Erythroblast (primary cell): Measurements from ENCODE around the gene C1orf105.
A peak's percentile ranks its signal among the peaks of the same experiment; 100 is the strongest.

ENCODE experiments used
- DNase-seq, 2 experiments: peaks; one replicate each; lab custom pipeline; 2025; lab: John Stamatoyannopoulos, UW
- GATA1 ChIP-seq: IDR thresholded peaks from 2 replicates; pipeline ENCODE4 v1.6.1; 2011; ENCODE audit warnings: low read depth, mild to moderate bottlenecking, control low read depth, low read length, moderate library complexity
- POLR2A ChIP-seq: IDR thresholded peaks from 2 replicates; pipeline ENCODE4 v1.6.1; 2011; ENCODE audit warnings: mild to moderate bottlenecking, low read length

The C1orf105 gene

DNA sequence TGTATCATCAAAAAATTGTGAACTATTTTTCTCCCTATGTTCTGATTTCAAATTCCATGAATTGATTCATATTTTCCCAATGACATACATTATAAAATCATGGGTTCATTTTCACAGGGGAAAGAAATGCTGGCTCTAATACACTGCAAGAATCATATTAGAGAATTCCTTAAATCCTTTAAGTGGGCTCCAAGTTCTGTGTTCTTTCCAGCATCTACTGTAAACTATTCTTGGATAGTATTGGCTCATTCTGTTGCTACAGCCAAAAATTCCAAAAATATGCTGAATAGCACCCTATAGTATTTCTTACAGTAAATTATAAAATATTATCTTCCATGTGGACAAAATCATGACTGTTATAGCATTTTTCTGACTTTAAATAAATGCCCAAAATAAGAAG, 19.0 kb upstream of the C1orf105 start:
- TF ChIP-seq POLR2A (no peak), GATA1 (no peak)
- DNase-seq = no peak

DNA sequence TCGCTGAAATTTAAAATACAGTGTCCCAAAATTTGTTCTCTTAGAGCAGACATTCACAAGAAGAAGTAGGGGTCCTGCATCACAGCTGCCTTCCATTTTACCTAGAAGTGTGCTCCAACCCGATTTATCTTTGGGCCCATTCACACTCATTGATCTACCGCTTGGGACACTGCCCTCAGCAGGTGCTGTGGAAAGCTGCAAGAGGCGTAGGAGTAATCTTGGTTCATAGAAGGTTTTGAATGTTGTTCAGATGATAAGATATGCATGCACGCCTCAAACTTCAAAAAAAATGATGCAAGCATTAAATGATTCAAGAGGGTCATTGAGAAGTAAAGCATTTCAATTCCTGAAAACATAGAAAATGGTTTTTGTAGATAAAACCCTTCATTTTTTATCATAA, 18.6 kb upstream of the C1orf105 start:
- TF ChIP-seq POLR2A = no peak
- TF ChIP-seq GATA1 = no peak
- peak; percentile 15 to 42 for DNase-seq

DNA sequence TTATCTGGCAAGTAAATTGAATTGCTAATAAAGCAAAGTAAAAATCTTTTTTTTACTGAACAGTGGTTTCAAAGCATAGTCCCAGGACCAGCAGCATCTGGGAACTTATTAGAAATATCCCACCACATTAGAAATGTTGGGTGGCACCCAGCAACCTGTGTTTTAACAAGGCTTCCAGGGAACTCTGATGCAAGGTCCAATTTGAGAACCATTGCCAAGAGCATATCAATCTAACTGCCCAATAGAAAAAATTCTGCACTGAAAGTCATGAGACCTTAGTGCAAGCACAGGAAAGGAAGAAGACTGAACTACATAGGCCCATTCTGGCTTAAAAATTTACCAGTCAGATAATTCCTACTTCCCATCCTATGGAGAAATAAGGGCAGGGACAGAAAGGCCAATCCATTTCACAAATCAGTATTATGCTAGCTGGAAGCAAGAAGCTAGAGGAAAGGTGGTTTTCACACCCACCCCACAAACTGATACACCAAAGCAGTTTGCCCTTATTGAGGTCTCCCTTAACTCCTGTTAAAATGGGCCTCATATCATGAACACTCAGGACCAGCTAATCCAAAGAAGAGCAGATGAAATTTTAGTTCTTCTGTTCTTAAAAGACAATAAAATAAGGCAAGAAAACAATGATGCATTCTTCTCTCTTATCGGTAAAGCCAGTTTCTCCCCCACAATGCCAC, 17.5 kb upstream of the C1orf105 start:
- TF ChIP-seq POLR2A (no peak), GATA1 (no peak)
- DNase-seq = no peak

DNA sequence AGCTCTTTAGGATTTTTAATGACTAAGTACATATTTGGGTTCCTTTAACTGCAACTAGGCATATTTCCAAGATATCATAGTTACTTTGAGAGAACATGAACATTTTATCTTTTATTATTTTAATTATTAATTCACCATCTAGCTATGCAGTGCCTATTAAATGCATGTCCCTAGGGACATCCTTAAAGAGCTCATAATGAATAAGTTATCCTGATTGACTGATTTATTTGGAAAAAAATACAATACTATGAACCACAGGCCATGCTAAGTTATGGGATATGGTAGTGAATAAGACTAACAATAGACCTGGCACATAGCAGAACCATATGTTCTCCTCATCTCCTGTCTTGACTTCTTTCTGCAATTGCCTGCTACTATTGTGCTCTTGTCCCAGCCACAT, 16.4 kb upstream of the C1orf105 start:
- no peak for DNase-seq
- TF ChIP-seq GATA1 = no peak
- no peak for TF ChIP-seq POLR2A

DNA sequence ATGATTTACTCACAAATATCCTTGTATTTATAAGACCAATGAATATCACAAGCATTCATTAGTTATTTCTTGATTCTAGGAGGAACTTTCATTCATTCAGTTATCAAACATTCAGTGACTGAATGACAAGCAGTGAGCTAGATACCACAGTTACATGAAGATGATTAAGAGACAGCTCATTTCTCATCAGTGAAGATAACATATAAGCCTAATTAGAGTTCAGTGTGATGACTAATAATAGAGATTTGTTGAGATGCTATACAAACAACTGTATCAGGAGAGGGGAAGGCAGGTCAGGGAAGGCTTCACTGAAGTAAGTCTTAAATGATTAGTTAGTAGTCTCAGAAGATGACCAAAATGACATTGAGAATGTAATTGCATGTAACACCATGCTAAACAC, 14.6 kb upstream of the C1orf105 start:
- TF ChIP-seq POLR2A (no peak), GATA1 (no peak)
- DNase-seq = no peak

DNA sequence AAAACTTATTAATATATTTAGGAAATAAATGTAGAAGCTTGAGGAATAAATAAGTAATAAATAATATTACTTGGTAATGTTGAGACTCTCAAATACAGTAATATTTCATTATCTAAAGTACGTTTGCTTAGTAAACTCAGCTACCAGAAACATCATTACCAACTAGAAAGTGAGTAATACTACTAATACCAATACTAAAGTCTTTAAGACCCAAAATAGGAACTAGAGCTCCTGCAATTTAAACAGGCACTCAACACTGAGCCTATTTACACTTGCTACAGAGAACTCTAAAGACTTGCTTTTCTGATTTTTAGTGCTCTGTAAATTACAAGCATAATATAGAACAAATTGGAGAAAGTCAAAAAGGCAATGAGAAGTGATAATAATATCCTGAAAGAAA, 13.5 kb upstream of the C1orf105 start:
- no peak for TF ChIP-seq GATA1
- no peak for TF ChIP-seq POLR2A
- DNase-seq = no peak

DNA sequence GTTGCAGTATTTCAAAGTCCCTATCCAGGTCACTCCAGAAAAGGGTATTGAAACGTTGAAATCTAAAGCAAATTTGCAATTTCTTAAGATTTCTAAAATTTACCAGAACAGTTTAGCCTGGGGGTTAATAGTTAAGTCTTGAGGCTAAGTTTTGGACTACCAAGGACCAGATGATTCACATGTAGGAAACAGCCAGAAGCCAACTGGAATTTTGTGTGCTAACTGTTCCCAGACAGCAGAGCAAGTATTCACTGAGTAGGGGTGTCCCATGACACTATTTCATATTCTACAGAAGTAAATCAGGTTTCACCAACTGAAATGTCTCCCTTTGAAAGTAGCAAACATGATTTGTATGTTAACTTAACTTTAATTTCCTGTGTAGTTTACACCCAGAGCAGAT, 11.5 kb upstream of the C1orf105 start:
- TF ChIP-seq POLR2A = no peak
- no peak for TF ChIP-seq GATA1
- no peak for DNase-seq

DNA sequence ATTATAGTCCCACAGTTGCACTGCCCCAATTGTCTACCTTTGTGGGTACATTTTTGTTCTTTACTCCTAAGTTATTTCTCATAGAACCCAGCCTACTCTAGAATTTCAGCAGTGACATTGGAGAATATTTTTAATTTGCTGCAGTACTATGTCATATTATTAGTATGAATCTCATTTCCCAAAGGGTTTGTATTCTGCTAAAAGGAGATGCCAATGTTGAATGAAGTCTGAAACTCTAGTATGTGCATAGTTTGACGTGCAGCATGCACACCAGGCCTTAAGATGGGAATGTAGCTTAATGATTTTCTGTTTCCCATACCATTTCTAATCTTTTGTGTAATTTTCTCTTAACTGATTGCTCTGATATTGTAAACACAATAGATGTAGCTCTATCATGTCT, 10.5 kb upstream of the C1orf105 start:
- TF ChIP-seq GATA1 = no peak
- no peak for TF ChIP-seq POLR2A
- DNase-seq = no peak

DNA sequence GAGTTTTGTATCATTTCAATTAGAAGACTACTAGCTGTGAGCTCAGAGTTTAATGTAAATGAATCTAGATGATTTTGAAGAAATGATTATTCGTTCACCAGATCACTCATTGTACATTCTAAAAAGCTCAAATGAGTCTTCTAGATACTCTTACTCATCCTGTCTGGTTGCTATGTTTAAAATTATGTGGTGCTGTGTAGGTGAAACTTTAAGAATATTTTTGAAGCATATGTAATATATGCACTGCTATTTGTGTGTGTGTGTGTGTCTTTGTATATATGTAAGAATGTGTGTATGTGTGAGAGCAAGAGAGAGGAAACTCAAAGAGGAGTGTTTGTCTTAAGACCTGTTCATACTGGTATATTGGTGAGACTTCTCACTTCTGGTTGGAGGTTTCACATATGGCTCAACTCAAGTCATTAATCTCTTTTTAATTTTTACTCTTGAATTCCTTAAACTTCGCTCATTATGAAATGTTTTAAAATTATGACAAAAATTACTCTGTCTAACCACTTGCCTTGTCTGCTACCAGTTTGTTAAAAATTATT, 8.6 kb upstream of the C1orf105 start:
- DNase-seq = no peak
- TF ChIP-seq GATA1 = no peak
- TF ChIP-seq POLR2A = no peak

DNA sequence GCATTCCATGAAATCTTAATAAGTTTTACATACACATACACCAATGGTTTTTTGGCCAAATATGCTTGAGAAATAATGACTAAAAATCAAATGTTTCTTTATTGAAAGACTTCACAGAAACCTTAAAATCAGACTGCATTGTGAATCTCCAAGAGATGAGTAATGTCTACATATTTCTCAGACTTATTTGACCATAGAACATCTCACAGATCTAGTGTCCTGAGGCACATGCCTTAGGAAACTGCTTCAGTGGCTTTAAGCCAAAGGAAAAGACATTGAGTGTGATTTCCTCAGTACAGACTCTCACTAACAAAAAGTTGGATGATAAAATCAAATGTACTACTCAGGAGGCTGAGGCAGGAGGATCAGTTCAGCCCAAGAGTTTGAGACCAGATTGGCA, 6.2 kb upstream of the C1orf105 start:
- TF ChIP-seq POLR2A (no peak), GATA1 (no peak)
- DNase-seq = no peak

DNA sequence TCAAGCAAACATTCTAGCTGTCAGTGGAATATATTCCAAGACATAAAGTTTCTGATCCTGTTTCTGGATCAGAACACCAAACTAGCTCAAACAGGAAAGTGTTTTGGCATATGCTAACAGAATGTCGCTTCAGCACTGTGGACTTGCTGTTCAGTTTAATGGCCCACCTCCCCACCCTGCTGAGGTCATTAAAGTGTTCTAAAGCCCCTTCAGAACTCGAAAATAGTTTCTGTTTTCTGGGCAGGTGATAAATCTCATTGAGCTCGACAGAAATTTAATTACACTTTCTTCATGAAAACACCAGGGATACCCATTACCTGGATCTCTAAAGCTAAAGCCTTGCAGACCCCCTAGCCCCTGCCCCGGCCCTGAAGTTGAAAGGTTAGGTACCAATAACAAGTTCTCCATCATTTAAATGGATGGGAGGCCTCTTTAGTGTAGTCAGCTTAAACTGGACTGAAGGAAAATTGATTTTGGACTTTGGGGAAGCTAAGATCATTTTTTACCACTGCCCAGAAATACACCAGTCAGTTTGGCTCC, 3.9 kb upstream of the C1orf105 start:
- no peak for DNase-seq
- TF ChIP-seq GATA1 = no peak
- no peak for TF ChIP-seq POLR2A

DNA sequence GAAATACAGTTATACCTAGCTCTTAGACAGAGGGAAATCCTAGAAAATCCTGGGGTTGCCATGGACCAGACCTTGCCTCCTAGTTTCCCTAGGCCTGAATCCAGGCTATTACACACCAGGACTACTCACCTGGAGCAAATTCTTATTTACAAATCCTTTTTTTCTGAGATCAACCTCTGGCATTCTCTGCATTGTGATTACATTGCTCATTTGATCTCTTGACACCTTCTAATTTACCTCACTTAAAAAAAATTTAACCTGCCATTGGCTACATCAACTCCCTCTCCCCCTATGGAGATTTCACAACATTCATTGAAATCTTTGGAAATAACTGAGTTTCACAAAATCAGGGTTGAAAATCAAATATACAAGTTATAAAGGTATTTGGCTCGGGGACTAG, 2.9 kb upstream of the C1orf105 start:
- TF ChIP-seq POLR2A = no peak
- TF ChIP-seq GATA1 = no peak
- no peak for DNase-seq

DNA sequence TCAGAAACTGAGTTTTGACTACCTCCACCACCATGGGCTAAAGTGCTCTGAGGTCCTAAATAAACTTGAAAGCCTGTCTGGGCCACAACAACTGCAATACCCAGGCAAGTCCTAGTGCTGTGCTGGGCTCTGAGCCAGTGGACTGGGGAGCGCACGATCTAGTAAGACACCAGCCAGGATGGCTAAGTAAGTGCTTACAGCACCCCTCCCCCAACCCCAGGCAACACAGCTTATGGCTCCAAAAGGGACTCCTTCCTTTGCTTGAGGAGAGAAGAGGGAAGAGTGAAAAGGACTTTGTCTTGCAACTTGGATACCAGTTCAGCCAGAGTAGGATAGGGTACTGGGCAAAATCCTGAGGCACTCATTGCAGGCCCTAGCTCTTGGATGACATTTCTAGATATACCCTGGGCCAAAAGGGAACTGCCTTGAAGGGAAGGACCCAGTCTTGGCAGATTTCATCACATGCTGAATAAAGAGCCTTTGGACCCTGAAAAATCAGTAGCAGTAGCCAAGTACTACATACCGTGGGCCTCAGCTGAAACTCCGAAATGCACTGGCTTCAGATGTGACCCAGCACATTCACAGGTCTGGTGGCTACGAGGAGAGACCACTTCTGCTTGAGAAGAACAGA, 1.6 kb downstream of the C1orf105 start:
- TF ChIP-seq POLR2A (no peak), GATA1 (no peak)
- DNase-seq = no peak

DNA sequence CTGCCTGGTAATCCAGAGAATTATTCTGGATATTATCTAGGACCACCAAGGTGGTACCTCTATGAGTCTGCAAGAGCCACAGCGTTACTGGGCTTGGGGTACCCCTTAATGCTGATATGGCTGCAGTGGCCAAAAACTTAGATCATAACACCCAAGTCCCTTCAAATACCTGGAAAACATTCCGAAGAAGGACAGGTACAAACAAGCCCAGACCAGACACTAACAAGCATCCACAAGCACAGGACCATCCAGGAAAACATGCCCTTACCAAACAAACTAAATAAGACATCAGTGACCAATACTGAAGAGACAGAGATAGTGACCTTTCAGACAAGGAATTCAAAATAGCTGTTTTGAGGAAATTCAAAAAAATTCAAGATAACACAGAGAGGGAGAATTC, 2.9 kb downstream of the C1orf105 start:
- TF ChIP-seq POLR2A (no peak), GATA1 (no peak)
- no peak for DNase-seq

DNA sequence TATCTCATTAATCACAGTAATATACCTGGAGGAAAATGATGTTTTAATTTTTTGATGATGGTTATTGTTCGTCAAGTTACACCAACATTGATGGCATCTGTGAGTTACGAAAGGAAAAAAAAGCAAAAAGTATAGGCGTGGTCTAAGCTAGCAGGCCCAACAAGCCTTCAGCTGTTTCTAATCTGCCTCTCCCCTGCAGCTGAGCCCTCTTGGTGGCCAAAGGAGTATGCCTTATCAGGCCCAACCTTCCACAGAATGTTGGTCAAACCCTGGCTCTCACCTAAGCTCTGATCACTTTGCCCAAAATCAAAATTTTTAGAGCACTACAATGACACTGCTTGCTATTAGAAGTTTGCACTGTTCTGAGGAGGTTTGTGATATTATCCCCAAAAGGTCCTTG, 4.9 kb downstream of the C1orf105 start:
- DNase-seq = peak; percentile 45 to 82

More for the DNA sequence above, 4.9 kb downstream of the C1orf105 start:
- no peak for TF ChIP-seq POLR2A
- no peak for TF ChIP-seq GATA1
